Ishikawa (cell line): Measurements from ENCODE around the gene DLL3.

Experiments
- CEBPB ChIP-seq: IDR thresholded peaks from 2 replicates; pipeline ENCODE4 v1.6.1; 2012
- CREB1 ChIP-seq: IDR thresholded peaks from 2 replicates; pipeline ENCODE4 v1.6.1; 2012; ENCODE audit warnings: low read depth
- MAX ChIP-seq: IDR thresholded peaks from 2 replicates; pipeline ENCODE4 v1.6.1; 2012
- RAD21 ChIP-seq: IDR thresholded peaks from 2 replicates; pipeline ENCODE4 v1.6.1; 2012; ENCODE audit warnings: low read depth
- TAF1 ChIP-seq: IDR thresholded peaks from 2 replicates; pipeline ENCODE4 v1.6.1; 2012; ENCODE audit warnings: low read depth, mild to moderate bottlenecking
- TCF12 ChIP-seq: IDR thresholded peaks from 2 replicates; pipeline ENCODE4 v1.6.1; 2012; ENCODE audit warnings: low read depth
- TEAD4 ChIP-seq: IDR thresholded peaks from 2 replicates; pipeline ENCODE4 v1.6.1; 2012
- USF1 ChIP-seq: IDR thresholded peaks from 2 replicates; pipeline ENCODE4 v1.6.1; 2012
- YY1 ChIP-seq: IDR thresholded peaks from 2 replicates; pipeline ENCODE4 v1.6.1; 2012; ENCODE audit warnings: low read depth
- TF ChIP-seq, protein P1 (sequence below): IDR thresholded peaks from 2 replicates; pipeline ENCODE4 v1.6.1; 2012; ENCODE audit warnings: low read depth, mild to moderate bottlenecking

GRCh38 chr19:39480337-39481228, 18.2 kb upstream of the DLL3 start, which contains the start of gene TIMM50:
- TF ChIP-seq USF1 (peak; percentile 56; the same call in 1 of the 2 replicates), MAX (peak; percentile 88), YY1 (peak; percentile 97), RAD21 (no peak), TAF1 (peak; percentile 99), TEAD4 (no peak), CREB1 (peak; percentile 80), CEBPB (no peak), TCF12 (peak; percentile 67; the same call in 1 of the 2 replicates)
- TF ChIP-seq, protein P1, sequence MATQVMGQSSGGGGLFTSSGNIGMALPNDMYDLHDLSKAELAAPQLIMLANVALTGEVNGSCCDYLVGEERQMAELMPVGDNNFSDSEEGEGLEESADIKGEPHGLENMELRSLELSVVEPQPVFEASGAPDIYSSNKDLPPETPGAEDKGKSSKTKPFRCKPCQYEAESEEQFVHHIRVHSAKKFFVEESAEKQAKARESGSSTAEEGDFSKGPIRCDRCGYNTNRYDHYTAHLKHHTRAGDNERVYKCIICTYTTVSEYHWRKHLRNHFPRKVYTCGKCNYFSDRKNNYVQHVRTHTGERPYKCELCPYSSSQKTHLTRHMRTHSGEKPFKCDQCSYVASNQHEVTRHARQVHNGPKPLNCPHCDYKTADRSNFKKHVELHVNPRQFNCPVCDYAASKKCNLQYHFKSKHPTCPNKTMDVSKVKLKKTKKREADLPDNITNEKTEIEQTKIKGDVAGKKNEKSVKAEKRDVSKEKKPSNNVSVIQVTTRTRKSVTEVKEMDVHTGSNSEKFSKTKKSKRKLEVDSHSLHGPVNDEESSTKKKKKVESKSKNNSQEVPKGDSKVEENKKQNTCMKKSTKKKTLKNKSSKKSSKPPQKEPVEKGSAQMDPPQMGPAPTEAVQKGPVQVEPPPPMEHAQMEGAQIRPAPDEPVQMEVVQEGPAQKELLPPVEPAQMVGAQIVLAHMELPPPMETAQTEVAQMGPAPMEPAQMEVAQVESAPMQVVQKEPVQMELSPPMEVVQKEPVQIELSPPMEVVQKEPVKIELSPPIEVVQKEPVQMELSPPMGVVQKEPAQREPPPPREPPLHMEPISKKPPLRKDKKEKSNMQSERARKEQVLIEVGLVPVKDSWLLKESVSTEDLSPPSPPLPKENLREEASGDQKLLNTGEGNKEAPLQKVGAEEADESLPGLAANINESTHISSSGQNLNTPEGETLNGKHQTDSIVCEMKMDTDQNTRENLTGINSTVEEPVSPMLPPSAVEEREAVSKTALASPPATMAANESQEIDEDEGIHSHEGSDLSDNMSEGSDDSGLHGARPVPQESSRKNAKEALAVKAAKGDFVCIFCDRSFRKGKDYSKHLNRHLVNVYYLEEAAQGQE: no peak
